GM18502 (cell line): Measurements from ENCODE around the gene COL13A1.

ENCODE experiments used
- ATAC-seq: cut with Tn5 transposase; IDR thresholded peaks from one replicate; pipeline ENCODE4 v1.9.1; 2021; ENCODE audit warnings: mild to moderate bottlenecking; ENCODE audit not compliant: unreplicated experiment, poor library complexity

Gene COL13A1

DNA sequence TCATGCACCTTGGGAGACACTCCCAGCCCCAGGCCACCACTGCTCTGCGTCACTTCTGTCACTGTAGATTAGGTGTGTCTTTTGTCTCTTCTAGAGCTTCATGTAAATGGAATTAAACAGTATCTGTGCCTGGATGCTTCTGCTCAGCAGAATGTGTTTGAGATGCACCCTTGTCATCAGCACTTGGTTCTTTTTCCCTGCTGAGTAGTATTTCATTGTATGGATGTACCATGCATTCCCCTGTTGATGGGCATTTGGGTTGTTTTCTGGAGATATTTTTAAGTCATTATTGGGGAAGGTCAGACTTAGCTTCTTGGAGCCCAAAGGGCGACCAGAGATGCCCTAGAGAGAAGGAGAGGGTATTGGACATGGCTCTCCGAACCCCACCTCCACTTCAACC is 126.6 kb downstream of the COL13A1 start:
- no peak for ATAC-seq

DNA sequence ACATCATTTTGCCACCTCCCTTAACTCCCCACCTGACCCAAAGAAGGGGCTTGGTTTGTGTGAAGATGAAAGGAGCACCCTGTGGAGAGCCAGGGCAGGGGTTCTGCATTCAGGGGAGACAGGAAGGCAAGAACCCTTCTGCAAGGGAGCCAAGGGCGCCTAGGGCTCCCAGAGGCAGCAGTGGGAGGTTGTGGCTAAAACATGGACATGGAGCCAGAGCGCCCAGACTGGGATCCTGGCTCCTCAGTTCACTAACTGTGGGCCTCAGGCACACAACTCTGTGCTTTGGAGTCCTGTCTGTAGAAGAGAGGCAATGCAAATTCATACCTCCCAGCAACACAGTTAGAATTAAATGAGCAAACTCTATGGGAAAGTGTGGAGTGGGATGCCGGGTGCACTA is 127.9 kb downstream of the COL13A1 start:
- no peak for ATAC-seq

DNA sequence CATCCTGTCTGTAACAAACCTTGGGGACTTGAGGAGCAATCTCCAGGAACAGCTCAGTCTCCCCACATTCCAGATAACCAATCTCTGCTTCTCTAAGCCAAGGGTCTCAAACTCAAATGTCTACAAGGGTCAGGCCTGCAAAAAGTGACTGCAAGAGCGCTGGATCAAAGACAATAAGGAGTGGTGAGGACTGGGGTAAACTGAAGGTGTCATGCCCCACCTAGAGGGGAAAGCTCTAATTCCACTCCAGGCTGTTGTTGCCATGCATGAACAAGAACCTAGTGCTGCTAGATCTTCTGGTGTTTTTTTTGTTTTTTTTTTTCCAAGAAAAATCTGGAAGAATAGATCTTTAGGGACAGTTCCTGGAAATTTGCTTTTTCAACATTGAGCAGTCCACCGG is 133.1 kb downstream of the COL13A1 start:
- ATAC-seq = no peak

DNA sequence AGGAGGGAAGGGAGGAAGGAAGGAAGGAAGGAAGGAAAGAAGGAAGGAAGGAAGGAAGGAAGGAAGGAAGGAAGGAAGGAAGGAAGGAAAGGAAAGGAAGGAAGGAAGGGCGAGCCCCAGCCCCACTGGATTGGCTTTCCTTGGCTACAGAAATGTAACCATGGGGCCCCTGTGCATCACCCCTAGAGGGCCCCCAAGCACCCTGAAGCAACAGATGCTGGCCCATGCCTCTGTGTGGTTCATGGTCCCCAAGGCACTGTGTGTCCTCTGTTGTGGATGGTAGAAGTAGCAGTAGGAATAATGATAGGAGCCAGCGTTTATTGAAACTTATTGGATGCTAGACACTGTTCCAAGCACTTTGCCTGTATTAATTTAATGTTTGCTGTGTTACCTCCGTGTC is 134.4 kb downstream of the COL13A1 start:
- ATAC-seq = no peak

DNA sequence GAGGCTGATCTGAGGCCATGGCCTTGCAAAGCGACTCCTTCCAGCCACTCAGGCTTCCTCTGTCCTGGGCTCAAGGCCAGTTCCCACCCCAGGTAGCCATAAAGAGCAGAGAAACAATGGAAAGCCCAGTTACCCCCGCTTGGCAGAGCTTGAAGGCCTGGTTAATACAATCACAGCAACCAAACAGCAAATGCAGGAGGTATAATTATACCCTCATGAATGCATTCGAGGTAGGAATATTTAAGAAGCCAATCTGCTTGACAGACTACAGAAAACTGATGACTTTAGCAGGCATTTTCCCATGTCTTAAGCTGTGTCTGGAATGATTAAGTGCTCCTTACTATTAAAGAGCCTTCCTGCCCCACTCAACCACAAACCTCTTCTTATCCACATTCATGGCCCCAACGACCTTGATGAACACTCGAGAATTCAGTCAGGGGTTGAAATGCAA is 136.9 kb downstream of the COL13A1 start:
- no peak for ATAC-seq

DNA sequence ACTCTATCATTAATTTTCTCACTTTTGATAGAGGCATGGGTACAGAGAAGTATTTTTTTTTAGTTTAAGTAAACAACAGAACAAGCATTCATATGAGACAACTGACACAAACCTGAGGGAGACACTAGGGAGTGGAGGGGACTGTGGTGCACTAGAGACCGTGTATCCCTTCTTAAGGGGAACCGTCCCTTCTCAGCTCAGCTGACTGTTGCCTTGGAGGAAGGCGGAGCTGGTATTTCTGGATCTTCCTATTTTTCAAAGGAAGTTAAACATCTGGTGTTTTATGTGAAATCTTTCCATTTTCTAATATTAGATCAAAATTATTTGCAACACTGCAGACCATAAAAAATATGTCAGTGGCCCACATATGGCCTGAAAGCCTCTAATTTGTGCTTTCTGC is 137.4 kb downstream of the COL13A1 start:
- no peak for ATAC-seq

DNA sequence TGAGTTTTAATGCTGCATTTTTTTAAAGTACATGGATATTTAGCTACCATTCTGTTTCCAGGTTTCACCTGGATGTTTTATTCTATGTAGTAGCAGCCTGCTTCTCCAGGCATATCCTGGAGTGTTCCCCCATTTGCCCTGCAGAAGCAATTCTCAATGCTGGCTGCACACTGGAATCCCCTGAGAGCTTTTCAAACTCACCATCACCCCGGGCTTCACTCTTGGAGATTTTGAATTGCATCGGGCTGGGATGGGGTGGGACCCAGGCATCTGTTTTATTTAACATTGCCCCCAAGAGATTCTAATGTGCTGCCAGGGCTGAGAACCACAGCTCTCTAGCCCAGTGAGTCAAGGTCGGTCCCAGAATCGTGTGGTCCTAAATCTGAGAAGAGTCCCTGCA is 137.8 kb downstream of the COL13A1 start:
- no peak for ATAC-seq

DNA sequence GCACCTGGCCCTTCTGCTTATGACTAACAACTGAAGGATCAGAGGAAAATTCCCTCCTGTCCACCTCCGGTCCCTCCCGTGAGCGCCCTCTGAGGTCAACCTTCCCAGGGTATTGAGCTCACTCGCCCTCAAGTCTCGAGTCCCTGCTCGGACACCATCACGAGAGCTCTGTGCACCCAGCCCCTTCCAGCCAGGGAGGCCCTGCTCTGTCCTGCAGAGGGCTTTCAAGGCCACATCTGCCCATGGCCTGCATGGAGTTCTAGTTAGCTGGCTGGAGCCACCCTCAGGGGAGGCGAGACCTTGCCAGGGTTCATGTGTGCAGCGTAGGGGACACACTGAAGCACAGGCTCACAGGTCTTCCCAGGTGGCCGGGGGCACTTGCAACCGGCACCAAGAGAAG is 140.0 kb downstream of the COL13A1 start:
- no peak for ATAC-seq

DNA sequence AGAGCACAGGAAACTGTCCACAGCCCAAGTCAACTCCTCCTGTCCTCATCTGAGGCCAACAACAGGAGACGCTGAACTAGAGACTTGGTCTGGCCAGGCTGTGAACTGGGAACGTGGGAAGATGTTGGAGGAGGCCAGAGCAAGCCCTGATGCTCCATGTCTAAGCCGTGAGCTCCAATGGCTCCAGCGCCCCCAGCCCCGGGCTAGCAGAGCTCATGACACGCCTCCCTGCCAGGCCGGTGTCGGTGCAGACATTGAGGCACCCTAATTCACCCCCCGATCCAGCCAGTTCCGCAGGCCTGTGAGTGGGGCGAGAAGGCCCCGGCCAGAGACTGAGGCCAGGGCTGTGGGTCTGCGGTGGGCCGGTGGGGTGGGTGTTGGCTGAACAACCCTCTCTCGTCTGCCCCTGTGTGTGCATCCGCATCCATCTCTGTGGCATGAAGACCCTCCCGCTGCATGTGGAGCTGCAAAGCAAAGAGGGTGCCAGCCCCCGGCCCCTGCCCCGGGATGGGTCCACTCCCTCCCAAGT is 141.7 kb downstream of the COL13A1 start:
- no peak for ATAC-seq

DNA sequence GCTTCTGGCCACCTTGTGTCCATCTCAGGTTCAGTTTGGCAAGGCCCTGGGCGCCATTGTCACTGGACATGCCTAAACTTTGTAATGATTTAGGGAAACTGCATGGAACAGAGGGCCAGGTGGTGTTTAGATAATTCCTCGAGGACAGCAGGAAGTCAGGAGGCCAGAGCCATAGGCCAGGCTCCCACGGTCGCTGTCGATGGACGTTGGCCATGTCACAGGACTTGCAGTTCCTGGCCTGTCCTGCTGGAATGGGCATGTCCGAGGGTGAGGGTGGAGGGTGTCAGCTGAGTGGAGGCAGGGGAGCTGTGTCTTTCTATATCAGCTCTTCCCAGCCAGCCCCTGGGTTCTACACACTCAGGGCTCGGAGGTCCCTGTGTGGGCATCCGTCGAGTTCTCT is 143.1 kb downstream of the COL13A1 start:
- ATAC-seq = no peak

DNA sequence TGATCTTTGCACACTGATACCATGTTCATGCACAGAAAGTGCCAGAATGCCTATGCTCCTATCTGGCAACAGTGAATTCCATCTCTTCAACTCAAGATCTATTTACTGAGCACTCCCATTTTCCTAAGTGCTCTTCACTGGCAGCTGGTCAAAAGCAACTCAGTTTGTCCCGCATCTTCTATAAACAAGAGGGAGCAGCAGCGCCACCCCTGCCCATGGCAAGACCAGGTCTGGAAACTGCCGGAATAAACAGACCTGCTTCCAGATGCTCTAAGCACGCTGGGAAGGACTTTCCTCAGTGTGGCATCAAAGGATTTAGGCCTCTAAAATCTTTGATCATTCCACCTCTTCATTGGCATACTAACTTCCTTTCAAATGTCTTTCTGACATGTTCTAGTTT is 146.6 kb downstream of the COL13A1 start:
- ATAC-seq = no peak

DNA sequence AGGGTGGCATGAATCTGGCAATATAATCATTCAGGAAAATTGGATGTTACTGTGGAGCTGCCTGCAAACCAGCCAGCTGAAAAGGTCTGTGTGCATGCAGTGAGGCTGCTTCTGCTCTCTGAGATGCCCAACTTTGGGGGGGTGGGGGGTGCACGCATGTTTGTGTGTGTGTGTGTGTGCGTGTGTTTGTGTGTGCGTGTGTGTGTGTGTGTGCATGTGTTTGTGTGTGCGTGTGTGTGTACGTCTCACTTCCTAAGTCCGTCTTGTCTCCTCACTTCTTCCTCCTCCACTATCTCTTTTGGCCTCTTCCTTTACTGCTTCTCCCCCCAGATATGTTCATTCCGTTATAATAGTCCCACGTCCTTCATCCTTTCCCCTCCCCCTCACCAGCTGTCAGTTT is 148.1 kb downstream of the COL13A1 start:
- no peak for ATAC-seq

DNA sequence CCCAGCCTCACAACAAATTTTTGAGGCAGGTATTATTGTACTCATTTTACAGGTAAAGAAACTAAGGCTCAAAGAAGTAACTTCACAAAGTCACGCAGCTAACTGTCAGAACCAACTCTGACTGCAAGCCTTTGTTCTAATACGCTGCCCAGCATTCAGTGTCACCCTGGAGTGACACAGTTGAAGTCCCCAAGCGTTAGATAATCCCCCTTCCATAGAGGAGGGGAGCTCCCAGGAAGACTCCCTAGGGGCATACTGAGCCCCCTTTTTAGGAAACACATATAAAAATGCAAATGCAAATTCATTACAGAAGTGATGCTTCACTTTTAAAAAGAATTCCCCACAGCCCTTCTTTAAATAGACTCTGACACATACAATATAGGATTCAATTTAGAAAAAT is 150.0 kb downstream of the COL13A1 start:
- no peak for ATAC-seq

DNA sequence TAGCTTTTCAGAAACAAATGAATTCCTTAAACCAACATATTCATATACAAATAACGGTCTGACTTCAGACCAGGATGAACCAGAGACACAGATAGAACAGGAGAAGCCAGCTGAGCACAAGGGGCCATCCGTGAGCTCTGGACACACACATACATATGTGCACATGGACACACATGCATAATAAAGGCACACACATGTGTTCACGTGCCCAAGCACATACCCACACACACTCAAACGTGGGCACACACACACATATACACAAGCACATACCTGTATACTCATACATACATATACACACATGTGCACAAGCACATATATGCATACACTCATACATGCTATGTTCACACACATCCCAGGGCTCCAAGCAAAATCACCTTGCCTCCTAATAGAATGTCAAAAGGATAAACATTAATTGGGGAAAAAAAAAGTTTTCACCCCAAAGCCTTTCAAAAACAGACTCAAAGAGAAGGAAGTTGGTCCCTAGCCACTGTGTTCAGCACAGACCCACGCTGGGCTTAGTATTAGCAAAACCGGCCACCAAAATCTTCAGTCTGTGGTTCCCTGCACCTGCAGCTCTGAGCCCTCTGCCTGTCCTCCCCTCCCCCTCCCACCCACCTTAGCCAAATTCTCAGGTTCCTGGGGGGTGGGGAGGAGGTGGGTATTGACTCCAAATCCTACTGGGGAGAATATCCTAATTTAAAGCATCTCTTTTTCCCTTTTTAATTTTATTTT is 150.5 kb downstream of the COL13A1 start:
- no peak for ATAC-seq

DNA sequence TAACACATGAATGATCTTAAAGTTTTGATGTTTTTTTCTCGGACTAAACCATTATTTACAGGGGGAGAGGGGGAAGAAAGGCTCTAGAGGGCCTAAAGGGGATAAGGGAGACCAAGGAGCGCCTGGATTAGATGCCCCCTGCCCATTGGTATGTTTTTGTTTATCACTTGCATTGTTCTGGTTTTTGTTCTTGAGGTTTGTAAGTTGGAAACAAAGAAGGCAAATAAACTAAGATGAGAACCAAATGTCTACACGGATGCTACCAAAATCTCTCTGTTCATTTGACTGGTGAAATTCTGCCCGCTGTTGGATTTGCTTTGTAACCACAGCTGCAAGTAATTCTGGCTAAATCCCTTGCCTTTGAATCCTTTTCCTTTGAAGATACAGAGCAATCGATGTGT is 151.1 kb downstream of the COL13A1 start:
- no peak for ATAC-seq

DNA sequence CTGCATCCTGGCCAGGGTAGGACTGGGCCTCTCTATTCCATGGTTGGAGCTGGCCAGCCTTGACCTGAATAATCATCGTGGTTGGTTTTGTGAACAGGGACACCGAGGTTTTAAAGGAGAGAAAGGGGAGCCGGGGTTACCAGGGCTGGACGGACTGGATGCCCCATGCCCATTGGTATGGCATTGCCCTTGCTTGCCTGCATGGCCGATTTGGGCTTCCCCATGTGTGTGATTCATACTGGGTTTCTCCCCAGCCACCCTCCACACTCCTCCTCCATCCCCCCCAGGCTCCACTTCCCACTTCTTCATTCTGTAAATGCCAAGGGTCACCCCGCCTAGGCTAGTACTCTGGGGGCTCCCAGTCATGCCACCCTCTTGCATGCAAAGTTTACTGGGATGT is 152.1 kb downstream of the COL13A1 start:
- ATAC-seq = no peak

DNA sequence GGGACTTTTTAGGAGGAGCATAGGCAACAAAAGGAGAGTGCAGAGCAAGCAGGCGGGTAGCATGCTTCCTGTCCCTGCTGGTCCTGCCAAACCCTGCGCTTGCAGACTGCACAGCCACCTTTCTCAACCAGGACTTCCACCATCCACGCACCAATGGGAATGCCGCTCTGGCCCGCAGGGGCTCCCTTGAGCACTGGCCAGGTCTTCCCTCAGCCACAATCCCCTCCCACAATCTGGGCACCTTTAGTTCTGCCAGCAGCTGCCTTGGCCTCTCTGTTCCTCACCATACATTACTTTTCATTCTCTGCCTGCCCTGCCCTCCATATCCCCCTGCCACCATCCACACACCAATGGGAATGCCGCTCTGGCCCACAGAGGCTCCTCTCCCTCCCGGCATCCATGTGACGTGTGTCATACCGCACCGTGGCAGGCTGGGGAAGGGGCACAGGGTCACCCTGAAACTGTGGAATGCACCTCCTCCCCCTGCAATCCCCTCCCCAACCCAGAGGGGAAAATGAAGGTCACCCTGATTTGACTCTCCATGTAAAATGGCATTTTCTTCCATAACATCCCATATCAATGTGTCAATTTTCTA is 153.6 kb downstream of the COL13A1 start:
- no peak for ATAC-seq

DNA sequence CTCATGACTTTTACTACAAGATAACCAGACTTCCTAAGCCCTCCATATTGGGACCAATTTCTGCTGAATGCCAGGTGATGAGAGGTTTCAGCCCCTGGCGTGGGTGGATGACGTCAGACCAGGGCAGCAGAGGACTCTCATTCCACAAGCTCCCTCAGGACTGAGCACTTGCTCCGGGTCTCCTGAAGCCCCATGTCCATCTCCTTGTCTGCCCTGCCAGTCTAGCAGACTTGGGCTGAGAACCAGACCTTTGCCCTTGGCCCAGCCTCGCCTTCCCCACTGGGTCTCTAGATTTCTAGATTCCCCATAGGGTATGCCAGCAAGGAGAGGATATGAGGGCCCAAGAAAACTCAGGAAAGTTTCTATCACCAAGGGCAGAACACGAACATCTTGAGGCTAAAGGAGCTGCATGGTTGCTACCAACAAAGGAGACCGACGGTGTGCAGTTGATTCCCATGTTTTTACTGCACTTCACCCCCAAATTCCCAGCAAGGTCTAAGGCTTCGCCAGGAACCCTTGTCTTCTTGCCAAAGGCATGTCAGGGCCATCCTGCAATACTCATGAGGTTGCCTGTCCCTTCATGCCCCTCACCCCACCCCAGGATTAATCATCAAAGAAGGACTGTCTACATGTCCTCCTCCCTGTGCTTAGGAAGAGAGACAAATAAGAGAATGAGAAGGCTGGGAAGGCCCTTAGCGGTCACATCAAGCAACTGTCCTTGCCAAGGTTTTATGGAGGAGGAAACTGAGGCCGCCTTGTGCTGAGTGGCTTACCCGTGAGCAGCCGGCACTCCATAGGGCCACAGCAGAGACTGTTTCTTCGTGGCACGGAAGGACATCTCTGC is 154.4 kb downstream of the COL13A1 start:
- ATAC-seq = no peak

DNA sequence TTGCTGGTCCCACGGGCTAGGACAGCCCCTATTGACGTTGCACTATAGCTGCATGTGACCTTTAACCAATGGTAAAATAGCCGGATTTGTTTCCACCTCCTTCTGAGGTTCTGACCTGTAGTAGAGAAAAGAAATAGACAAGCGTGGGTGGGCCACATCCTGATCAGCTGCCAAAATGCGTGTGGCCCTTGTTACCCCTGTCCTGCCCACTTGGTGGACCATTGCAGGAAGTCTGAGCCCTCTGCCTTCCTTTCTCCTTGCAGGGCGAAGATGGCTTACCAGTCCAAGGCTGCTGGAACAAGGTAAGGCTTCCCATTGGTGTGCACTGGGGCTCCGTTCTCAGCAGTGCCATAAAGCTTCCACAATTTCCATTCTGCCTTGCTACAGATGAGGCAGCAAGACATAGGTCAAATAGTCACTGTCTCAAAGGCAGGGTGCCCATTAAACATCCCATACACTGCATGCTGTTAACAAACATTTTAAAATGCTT is 155.1 kb downstream of the COL13A1 start:
- no peak for ATAC-seq

DNA sequence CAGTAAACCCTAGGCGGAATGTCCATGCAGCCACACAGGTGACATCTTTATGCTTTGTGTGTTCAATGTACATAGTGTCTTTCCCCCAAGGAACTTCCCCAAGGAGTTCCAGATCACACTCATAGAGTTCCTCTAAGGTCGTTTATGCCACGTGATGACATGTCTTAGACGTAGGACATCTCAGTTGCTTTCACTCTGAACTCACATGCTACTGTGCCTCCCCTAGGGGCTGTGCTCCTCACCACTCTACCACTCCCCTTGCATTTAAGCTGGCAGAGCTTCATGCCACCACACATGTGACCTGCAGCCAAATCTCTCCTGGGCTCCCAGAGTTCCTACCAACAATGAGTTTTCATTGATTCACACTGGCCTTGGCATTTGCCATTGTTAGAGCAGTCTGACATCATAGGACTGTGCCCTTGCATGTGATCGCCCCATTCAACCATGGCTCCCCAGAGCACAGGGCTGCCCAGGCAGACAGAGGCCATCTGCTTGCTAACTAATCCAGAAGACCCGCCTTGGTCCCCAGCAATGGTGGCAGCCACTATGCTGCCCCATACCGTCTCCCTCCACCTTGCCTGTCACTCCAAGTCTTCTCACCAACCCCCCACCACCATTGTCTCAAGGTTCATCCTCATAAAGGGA is 155.7 kb downstream of the COL13A1 start:
- no peak for ATAC-seq
